Measurements from ENCODE around the gene CADM4. TPM values are rescaled to one million over a fixed set of nuclear protein-coding genes. Genes with fewer than 3 reads are reported as not detected.

Gene CADM4
- total and polyA plus RNA-seq, 9 of the 15 experiments (the other 6 are each of a cell fraction or from before 2014, with no cell fraction given): 0.03 to 4.6 (median 1.3) TPM

DNA sequence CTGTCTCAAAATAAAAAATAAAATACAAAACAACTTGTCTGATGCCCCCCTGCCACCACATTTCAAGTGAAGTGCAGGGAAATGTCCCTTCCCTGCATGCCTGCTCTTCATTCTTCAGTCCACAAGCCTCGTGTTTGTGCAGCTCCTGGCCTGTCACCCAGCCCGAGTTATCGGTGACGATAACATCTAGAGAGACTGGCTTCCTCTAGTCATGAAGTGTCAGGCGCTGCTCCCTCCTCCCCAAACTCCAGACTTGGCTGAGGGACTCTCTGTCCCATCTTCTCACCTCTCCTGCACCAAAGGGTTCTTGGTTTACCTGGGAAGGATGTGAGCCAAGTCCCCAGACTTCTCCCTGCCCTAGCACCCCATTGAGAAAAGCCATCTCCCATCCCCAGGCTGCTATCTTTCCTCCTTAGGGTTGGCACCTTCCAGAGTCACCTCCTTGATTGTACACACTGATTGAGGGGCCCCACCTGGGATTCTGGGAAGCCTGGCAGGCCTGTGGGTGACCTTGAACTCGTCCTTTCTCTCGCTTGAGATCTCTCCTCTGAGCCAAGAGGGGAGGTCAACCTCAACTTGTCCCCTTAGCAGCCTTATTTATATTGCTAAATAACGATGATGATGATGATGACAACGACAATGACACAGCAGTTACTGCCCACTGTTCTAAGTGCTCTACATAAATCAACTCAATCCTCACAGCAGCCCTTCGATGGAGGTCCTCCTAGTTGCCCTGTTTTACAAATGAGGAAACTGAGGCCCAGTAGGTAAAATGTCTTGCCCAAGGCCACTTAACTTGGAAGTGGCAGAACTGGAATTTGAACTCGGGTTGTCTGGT lies 43.4 kb upstream of the CADM4 start:
- FAIRE-seq: no peak
- Histone ChIP-seq H3K9ac (ENCODE audit: insufficient read depth in 1 of 2, low read depth in 2 of 2, low read length in 2 of 2) (peak overlapping the region in 1 of 2 experiments; percentile 24; a peak in 1 of 4 replicates), H3K79me2 (ENCODE audit: control insufficient read depth, insufficient read depth, low read length) (no peaks in the 10 kb centered on the region), H3K9me3 (replicated peaks; ENCODE audit: control insufficient read depth, insufficient read depth, low read depth, low read length) (no peaks in the 10 kb centered on the region), H4K20me1 (replicated peaks; ENCODE audit: control insufficient read depth, insufficient read depth, low read length) (no peaks in the 10 kb centered on the region), H3K27me3 (ENCODE audit: control insufficient read depth in 2 of 2, insufficient read depth in 2 of 2, low read length in 2 of 2) (no peaks in the 10 kb centered on the region), H3K27ac (ENCODE audit: extremely low read depth, low read depth, low read length) (no peak overlapping the region), H2AFZ (ENCODE audit: low read depth, low read length) (no peak overlapping the region), H3K4me1 (replicated peaks in 1 of 2; ENCODE audit: control insufficient read depth in 2 of 2, insufficient read depth in 2 of 2, low read length in 2 of 2) (peaks cover 12% of the 10 kb centered on the region in 2 experiments), H3K9me1 (ENCODE audit: control insufficient read depth, insufficient read depth, low read length) (no peaks in the 10 kb centered on the region), H3K4me2 (ENCODE audit: insufficient read depth, low read length) (no peak overlapping the region; the same call in 1 of the 2 replicates), H3K36me3 (ENCODE audit: control insufficient read depth, insufficient read depth, low read length) (no peaks in the 10 kb centered on the region), H3K4me3 (no peak overlapping the region)
- CTCF ChIA-PET (ENCODE audit: low intra/inter-chr PET ratio): no interaction called here
- peak; percentile 61 for ATAC-seq
- DNase-seq (ENCODE audit: extremely low read depth in 1 of 4, low spot score in 3 of 4): peak in 3 of 4 experiments; percentile 21 to 41 (median 29)
- in situ Hi-C loops (cut with MboI) (no loop called here), intact Hi-C loops (cut with micrococcal nuclease) (no loop called here)
- 6% methylated on average over 11 of the region's 11 CpGs for WGBS (ENCODE audit: insufficient coverage, low coverage, missing lambda C conversion rate)
- POLR2A ChIA-PET: interaction anchor here (0.6 to 0.7 kb wide), 2 partner anchors 38 to 41 kb away, joined by 3 read pairs; no protein-coding TSS in a partner anchor
- no TSS peak for BruUV-seq (replicated peaks)
- TF ChIP-seq, protein P1, sequence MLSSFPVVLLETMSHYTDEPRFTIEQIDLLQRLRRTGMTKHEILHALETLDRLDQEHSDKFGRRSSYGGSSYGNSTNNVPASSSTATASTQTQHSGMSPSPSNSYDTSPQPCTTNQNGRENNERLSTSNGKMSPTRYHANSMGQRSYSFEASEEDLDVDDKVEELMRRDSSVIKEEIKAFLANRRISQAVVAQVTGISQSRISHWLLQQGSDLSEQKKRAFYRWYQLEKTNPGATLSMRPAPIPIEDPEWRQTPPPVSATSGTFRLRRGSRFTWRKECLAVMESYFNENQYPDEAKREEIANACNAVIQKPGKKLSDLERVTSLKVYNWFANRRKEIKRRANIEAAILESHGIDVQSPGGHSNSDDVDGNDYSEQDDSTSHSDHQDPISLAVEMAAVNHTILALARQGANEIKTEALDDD (IDR thresholded peaks at IDR 0.05): peak; percentile 65; the same call in 1 of the 2 replicates
- no peak for TF ChIP-seq NCOA2 (IDR thresholded peaks at IDR 0.05; ENCODE audit: partially characterized antibody in 2 of 2)
- TF ChIP-seq NFE2 (IDR thresholded peaks at IDR 0.05; ENCODE audit: low read depth): peak; percentile 89
- TF ChIP-seq SRF (CRISPR knock-in tag; IDR thresholded peaks at IDR 0.05): no peak
- TF ChIP-seq ARID1B (IDR thresholded peaks at IDR 0.05): peak; percentile 40; the same call in 1 of the 2 replicates
- TF ChIP-seq BACH1 (tag; IDR thresholded peaks at IDR 0.05): peak; percentile 62
- no peak for TF ChIP-seq SMARCC2 (IDR thresholded peaks at IDR 0.05; ENCODE audit: low read depth)
- peak; percentile 83 for TF ChIP-seq MEIS2 (IDR thresholded peaks at IDR 0.05; ENCODE audit: partially characterized antibody)
- no peak for TF ChIP-seq FOXA1 (IDR thresholded peaks at IDR 0.05; ENCODE audit: borderline replicate concordance)
- TF ChIP-seq, protein P2, sequence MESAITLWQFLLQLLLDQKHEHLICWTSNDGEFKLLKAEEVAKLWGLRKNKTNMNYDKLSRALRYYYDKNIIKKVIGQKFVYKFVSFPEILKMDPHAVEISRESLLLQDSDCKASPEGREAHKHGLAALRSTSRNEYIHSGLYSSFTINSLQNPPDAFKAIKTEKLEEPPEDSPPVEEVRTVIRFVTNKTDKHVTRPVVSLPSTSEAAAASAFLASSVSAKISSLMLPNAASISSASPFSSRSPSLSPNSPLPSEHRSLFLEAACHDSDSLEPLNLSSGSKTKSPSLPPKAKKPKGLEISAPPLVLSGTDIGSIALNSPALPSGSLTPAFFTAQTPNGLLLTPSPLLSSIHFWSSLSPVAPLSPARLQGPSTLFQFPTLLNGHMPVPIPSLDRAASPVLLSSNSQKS (CRISPR knock-in tag; IDR thresholded peaks at IDR 0.05): no peak
- TF ChIP-seq CBX2 (IDR thresholded peaks at IDR 0.05; ENCODE audit: insufficient read depth, low read length, poor library complexity, severe bottlenecking): no peak
- TF ChIP-seq PTTG1 (tag; IDR thresholded peaks at IDR 0.05; ENCODE audit: low read depth): no peak
- TF ChIP-seq GABPA (tag; conservative IDR thresholded peaks at IDR 0.05; ENCODE audit: low read depth): no peak
- no peak for TF ChIP-seq ZNF165 (CRISPR knock-in tag; IDR thresholded peaks at IDR 0.05; ENCODE audit: borderline replicate concordance)
- no peak for TF ChIP-seq XRCC5 (IDR thresholded peaks at IDR 0.05; ENCODE audit: low read depth, low read length)
